Stimulated activated CD4-positive, alpha-beta T cell treated with anti-CD3 and anti-CD28 coated beads, Interleukin-1b, Interleukin-23, amount 100 ng/mL, for 48 hours (primary cell): ENCODE results near the gene MOGAT1.
"Not testable (repeated sequence)": the region's sequence is repeated elsewhere in the genome, so short reads cannot be mapped to it uniquely, and the experiment has no call there.

Experiments used
- DNase-seq: peaks from one replicate; pipeline ENCODE4 v3.0.0-alpha.2; 2020

The MOGAT1 gene

GRCh38 chr2:222670191-222671038 is 1.0 kb upstream of the MOGAT1 start:
- DNase-seq, result no peak

- DNase-seq, result no peak
These were observed 577 bp downstream of the MOGAT1 start for GRCh38 chr2:222672068-222672401.

- no peak for DNase-seq
These were observed 1.8 kb downstream of the MOGAT1 start for GRCh38 chr2:222673273-222673672.

GRCh38 chr2:222673883-222674282 is 2.4 kb downstream of the MOGAT1 start:
- DNase-seq, result no peak

- DNase-seq, result no peak
These were observed 6.5 kb downstream of the MOGAT1 start for GRCh38 chr2:222677981-222678380.

GRCh38 chr2:222683805-222684204 is 12.3 kb downstream of the MOGAT1 start:
- no peak for DNase-seq

- DNase-seq, result no peak
These were observed 14.8 kb downstream of the MOGAT1 start for GRCh38 chr2:222686086-222686750.

GRCh38 chr2:222688917-222689316 is 17.5 kb downstream of the MOGAT1 start:
- DNase-seq, result no peak

GRCh38 chr2:222689322-222689721 is 17.9 kb downstream of the MOGAT1 start:
- no peak for DNase-seq

- DNase-seq, result peak; percentile 73
These were observed 19.2 kb downstream of the MOGAT1 start for GRCh38 chr2:222690564-222691200.

GRCh38 chr2:222693413-222693812 is 22.0 kb downstream of the MOGAT1 start:
- not testable (repeated sequence) for DNase-seq

- no peak for DNase-seq
These were observed 22.4 kb downstream of the MOGAT1 start for GRCh38 chr2:222693837-222694236.

- DNase-seq, result no peak
These were observed 26.8 kb downstream of the MOGAT1 start for GRCh38 chr2:222698276-222698675.

- no peak for DNase-seq
These were observed 29.8 kb downstream of the MOGAT1 start for GRCh38 chr2:222701233-222701632.

GRCh38 chr2:222701721-222702131 is 30.3 kb downstream of the MOGAT1 start:
- DNase-seq, result no peak

- DNase-seq, result no peak
These were observed 31.6 kb downstream of the MOGAT1 start for GRCh38 chr2:222703091-222703490.

GRCh38 chr2:222703886-222704285 is 32.4 kb downstream of the MOGAT1 start:
- no peak for DNase-seq

GRCh38 chr2:222706616-222707015 is 35.2 kb downstream of the MOGAT1 start:
- DNase-seq, result no peak

GRCh38 chr2:222707102-222707688 is 35.7 kb downstream of the MOGAT1 start:
- no peak for DNase-seq

GRCh38 chr2:222707689-222708273 is 36.3 kb downstream of the MOGAT1 start:
- DNase-seq, result peak; percentile 26

- peak; percentile 75 for DNase-seq
These were observed 36.8 kb downstream of the MOGAT1 start for GRCh38 chr2:222708274-222708710.

GRCh38 chr2:222709191-222709891 is 37.9 kb downstream of the MOGAT1 start:
- no peak for DNase-seq
